H1 (cell line): ENCODE measurements around the gene CBLB. TPM values are rescaled to one million over a fixed set of nuclear protein-coding genes. Genes with fewer than 3 reads are reported as not detected.

Experiments
- CTCF ChIA-PET: fragments of 300-600 bp; sonication (Branson Sonifier 250); formaldehyde crosslinking; loops from one replicate; lab custom pipeline; 2021; ENCODE audit not compliant: partially characterized antibody; lab: Charles Lee
- POLR2A ChIA-PET: fragments of 300-600 bp; sonication (Branson Sonifier 250); formaldehyde crosslinking; loops from one replicate; lab custom pipeline; 2021; ENCODE audit warnings: inconsistent platforms; ENCODE audit not compliant: partially characterized antibody; lab: Charles Lee
- DNase-seq, 2 experiments: peaks; one replicate each; pipeline versions ENCODE4 v3.0.0 to v3.0.0-alpha.2; 2010 to 2022; ENCODE audit warnings: low spot score in 2 of 2, low read depth in 1 of 2, mixed read lengths in 1 of 2
- FAIRE-seq: peaks from 2 replicates; lab custom pipeline; 2011; peaks lifted over from hg19 to GRCh38; lab: Jason Lieb, UNC
- H2AFZ ChIP-seq: 2 replicates; pipeline ENCODE4 v1.8.1; 2012; ENCODE audit warnings: low read length, inconsistent platforms
- H2AK5ac ChIP-seq: 2 replicates; pipeline ENCODE4 v1.6.1; 2013; ENCODE audit warnings: low read depth, low read length
- H2BK120ac ChIP-seq: replicated peaks from 2 replicates; pipeline ENCODE3; 2013; ENCODE audit warnings: low read depth, low read length, inconsistent platforms
- H2BK12ac ChIP-seq: 2 replicates; pipeline ENCODE4 v1.6.1; 2013; ENCODE audit warnings: low read depth, low read length
- H2BK15ac ChIP-seq: 2 replicates; pipeline ENCODE4 v1.6.1; 2013; ENCODE audit warnings: low read length
- H2BK20ac ChIP-seq: 2 replicates; pipeline ENCODE4 v1.6.1; 2013; ENCODE audit warnings: low read length
- H2BK5ac ChIP-seq: 2 replicates; pipeline ENCODE4 v1.6.1; 2013; ENCODE audit warnings: low read depth, low read length
- H3K14ac ChIP-seq: 2 replicates; pipeline ENCODE4 v1.6.1; 2013; ENCODE audit warnings: inconsistent platforms; ENCODE audit not compliant: insufficient read length
- H3K18ac ChIP-seq: 2 replicates; pipeline ENCODE4 v1.6.1; 2013; ENCODE audit warnings: low read length; ENCODE audit errors: extremely low read depth
- H3K23ac ChIP-seq: 2 replicates; pipeline ENCODE4 v1.6.1; 2013; ENCODE audit warnings: inconsistent platforms; ENCODE audit not compliant: insufficient read length
- H3K23me2 ChIP-seq: 2 replicates; pipeline ENCODE4 v1.6.1; 2013; ENCODE audit warnings: low read depth, low read length
- H3K27ac ChIP-seq: 2 replicates; pipeline ENCODE4 v1.6.1; 2011; ENCODE audit warnings: low read depth, low read length, inconsistent platforms
- H3K27me3 ChIP-seq, 4 experiments: replicated peaks in 1 of 4; 1 replicate in 1 of 4; 2 replicates in 3 of 4; pipeline versions ENCODE4 v1.6.1 to v1.8.1; 2011 to 2013; ENCODE audit warnings: low read length in 3 of 4, mild to moderate bottlenecking in 3 of 4, inconsistent platforms in 2 of 4, mixed read lengths in 2 of 4, moderate library complexity in 1 of 4; ENCODE audit not compliant: control insufficient read depth in 3 of 4, insufficient read depth in 3 of 4; ENCODE audit errors: extremely low read depth in 1 of 4
- H3K36me3 ChIP-seq, 4 experiments: 2 replicates each; pipeline versions ENCODE4 v1.6.1 to v1.8.1; 2011 to 2013; ENCODE audit warnings: mild to moderate bottlenecking in 4 of 4, low read length in 3 of 4, moderate library complexity in 2 of 4, control low read depth in 1 of 4, inconsistent platforms in 1 of 4; ENCODE audit not compliant: insufficient read depth in 4 of 4, control insufficient read depth in 2 of 4
- H3K4ac ChIP-seq: replicated peaks from 2 replicates; pipeline ENCODE3; 2013; ENCODE audit warnings: low read length, low read depth, mixed read lengths, inconsistent platforms; ENCODE audit not compliant: insufficient read length
- H3K4me1 ChIP-seq, 4 experiments: replicated peaks in 1 of 4; 1 replicate in 1 of 4; 2 replicates in 3 of 4; pipeline versions ENCODE4 v1.6.1 to v1.8.1; 2011 to 2013; ENCODE audit warnings: low read length in 3 of 4, inconsistent platforms in 2 of 4, mixed read lengths in 1 of 4; ENCODE audit not compliant: insufficient read depth in 4 of 4, control insufficient read depth in 3 of 4
- H3K4me2 ChIP-seq, 2 experiments: 2 replicates each; pipeline versions ENCODE4 v1.6.1 to v1.8.1; 2011 to 2013; ENCODE audit warnings: low read depth in 2 of 2, low read length in 2 of 2, control low read depth in 1 of 2, inconsistent platforms in 1 of 2, mild to moderate bottlenecking in 1 of 2; ENCODE audit not compliant: insufficient read depth in 1 of 2
- H3K4me3 ChIP-seq, 4 experiments: fragments of 200-600, 300-600 bp in 1 of 4; sonication (generic), shearing (Covaris generic), sonication (Bioruptor Twin) in 1 of 4; 2 replicates each; pipeline versions ENCODE4 v1.5.1 to v1.8.1; 2011 to 2016; ENCODE audit warnings: low read length in 4 of 4, low read depth in 3 of 4, control low read depth in 2 of 4, inconsistent platforms in 2 of 4, mild to moderate bottlenecking in 2 of 4, mixed read lengths in 1 of 4, moderate library complexity in 1 of 4; ENCODE audit not compliant: insufficient read depth in 2 of 4; ENCODE audit errors: extremely low read depth in 1 of 4
- H3K56ac ChIP-seq: replicated peaks from 2 replicates; pipeline ENCODE3; 2013; ENCODE audit warnings: low read depth, mild to moderate bottlenecking, mixed read lengths, low read length, inconsistent platforms; ENCODE audit not compliant: insufficient read length
- H3K79me1 ChIP-seq: 2 replicates; pipeline ENCODE4 v1.6.1; 2013; ENCODE audit warnings: low read depth, low read length, control low read depth
- H3K79me2 ChIP-seq, 2 experiments: 2 replicates each; pipeline versions ENCODE4 v1.6.1 to v1.8.1; 2012 to 2013; ENCODE audit warnings: low read length in 2 of 2, mild to moderate bottlenecking in 2 of 2, inconsistent platforms in 1 of 2; ENCODE audit not compliant: insufficient read depth in 2 of 2, control insufficient read depth in 1 of 2
- H3K9ac ChIP-seq, 4 experiments: replicated peaks in 1 of 4; 1 replicate in 1 of 4; 2 replicates in 3 of 4; pipeline versions ENCODE4 v1.6.1 to v1.8.1; 2011 to 2013; ENCODE audit warnings: low read depth in 3 of 4, low read length in 3 of 4, control low read depth in 2 of 4, mild to moderate bottlenecking in 2 of 4, moderate library complexity in 2 of 4, inconsistent platforms in 1 of 4; ENCODE audit errors: extremely low read depth in 1 of 4
- H3K9me3 ChIP-seq, 2 experiments: 2 replicates each; pipeline versions ENCODE4 v1.6.1 to v1.8.1; 2012 to 2013; ENCODE audit warnings: mild to moderate bottlenecking in 2 of 2, moderate library complexity in 2 of 2, control low read depth in 1 of 2, inconsistent platforms in 1 of 2, low read depth in 1 of 2, low read length in 1 of 2, mixed read lengths in 1 of 2; ENCODE audit not compliant: insufficient read depth in 2 of 2
- H4K20me1 ChIP-seq, 2 experiments: replicated peaks in 1 of 2; 2 replicates each; pipeline versions ENCODE3 to v1.8.1; 2011 to 2013; ENCODE audit warnings: inconsistent platforms in 2 of 2, low read length in 2 of 2, mild to moderate bottlenecking in 1 of 2; ENCODE audit not compliant: insufficient read depth in 2 of 2, control insufficient read depth in 1 of 2
- H4K5ac ChIP-seq: 2 replicates; pipeline ENCODE4 v1.6.1; 2013; ENCODE audit warnings: low read length, low read depth, mixed read lengths, inconsistent platforms; ENCODE audit not compliant: insufficient read length
- H4K8ac ChIP-seq: 2 replicates; pipeline ENCODE4 v1.8.0; 2013; ENCODE audit warnings: mild to moderate bottlenecking, moderate library complexity, low read length, inconsistent platforms; ENCODE audit not compliant: insufficient read depth; ENCODE audit errors: extremely low read depth
- H4K91ac ChIP-seq: replicated peaks from 2 replicates; pipeline ENCODE3; 2013; ENCODE audit warnings: low read length, mixed read lengths, inconsistent platforms; ENCODE audit not compliant: insufficient read length
- CTBP2 ChIP-seq: IDR thresholded peaks from 2 replicates; pipeline ENCODE4 v1.7.0; 2011; ENCODE audit warnings: borderline replicate concordance, mild to moderate bottlenecking, moderate library complexity, mixed read lengths, low read length; ENCODE audit not compliant: insufficient read depth, insufficient read length
- GTF2F1 ChIP-seq: IDR thresholded peaks from 2 replicates; pipeline ENCODE4 v1.6.1; 2012; ENCODE audit warnings: low read depth, low read length, improper control_type of control experiment, borderline replicate concordance
- MAFK ChIP-seq: IDR thresholded peaks from 2 replicates; pipeline ENCODE4 v1.6.1; 2012; ENCODE audit warnings: low read depth, mild to moderate bottlenecking, improper control_type of control experiment, low read length
- polyA plus RNA-seq, 7 experiments: library from polyadenylated mRNA; depleted of rRNA in 3 of 7; stranded (reverse) in 5 of 7; unstranded in 2 of 7; fragments of >200 nt in 5 of 7; fragments of 200-250 nt in 2 of 7; gene quantifications; 1 replicate in 5 of 7; 2 replicates in 1 of 7; 4 replicates in 1 of 7; pipeline versions ENCODE4 v1.2.1 to v1.2.3, GENCODE V29; 2011 to 2013; ENCODE audit warnings: missing spikeins in 2 of 7, mixed read lengths in 2 of 7
- total RNA-seq: library from RNA; stranded (reverse); fragmentation: NEBNext Ultra II Directional; extraction: Animal tissue kit (Norgen Biotek cat#: 25700); gene quantifications from 2 replicates; pipeline ENCODE4 v1.2.1, GENCODE V29; 2021

Gene CBLB
- total and polyA plus RNA-seq, 2 of the 8 experiments (the other 6 are each of a cell fraction or from before 2014, with no cell fraction given), result 14.5 to 26.0 TPM

DNA sequence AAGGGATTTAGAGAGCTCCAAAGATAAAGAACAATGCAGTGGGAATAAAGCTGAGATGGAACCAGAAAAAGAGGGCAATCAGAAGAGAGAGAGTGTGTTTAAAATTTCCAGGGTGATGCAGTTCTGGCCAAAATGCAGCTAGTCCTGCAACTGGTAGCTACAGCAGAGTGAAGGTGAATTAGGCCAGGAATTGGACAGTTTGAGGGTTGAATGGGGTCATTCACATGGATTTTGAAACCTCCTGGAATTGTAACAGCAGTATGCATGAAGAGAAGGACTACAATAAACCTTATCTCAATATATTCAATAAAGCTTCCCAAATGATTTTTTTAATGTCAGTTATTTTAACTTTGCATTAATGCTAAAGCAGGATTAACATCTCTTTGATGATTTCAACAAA is 85.2 kb downstream of the CBLB start:
- no peaks in the 10 kb centered on the region for H3K4me1 ChIP-seq
- no peaks in the 10 kb centered on the region for H3K9me3 ChIP-seq
- H3K4me3 ChIP-seq, result no peak overlapping the region
- ChIA-PET CTCF (no interaction called here), POLR2A (no interaction called here)
- H3K79me2 ChIP-seq, result peaks cover 0 to 14% of the 10 kb centered on the region in 2 experiments; a peak in 2 of 4 replicates
- no peak overlapping the region for H3K27ac ChIP-seq
- no peak overlapping the region for H2AK5ac ChIP-seq
- H4K5ac ChIP-seq, result no peak overlapping the region
- TF ChIP-seq GTF2F1 (no peak), MAFK (no peak), CTBP2 (no peak)
- FAIRE-seq, result no peak
- no peak overlapping the region for H2BK5ac ChIP-seq
- no peak overlapping the region for H4K91ac ChIP-seq
- H3K36me3 ChIP-seq, result no peaks in the 10 kb centered on the region
- H2AFZ ChIP-seq, result no peak overlapping the region
- no peak overlapping the region for H2BK20ac ChIP-seq
- DNase-seq, result no peak
- H3K4ac ChIP-seq, result no peak overlapping the region
- H3K79me1 ChIP-seq, result no peaks in the 10 kb centered on the region
- H3K23ac ChIP-seq, result no peak overlapping the region
- H2BK120ac ChIP-seq, result no peak overlapping the region
- no peak overlapping the region for H3K4me2 ChIP-seq
- no peak overlapping the region for H2BK12ac ChIP-seq
- H3K56ac ChIP-seq, result no peak overlapping the region
- H3K23me2 ChIP-seq, result no peaks in the 10 kb centered on the region
- no peaks in the 10 kb centered on the region for H4K20me1 ChIP-seq
- H3K27me3 ChIP-seq, result no peaks in the 10 kb centered on the region
- H3K18ac ChIP-seq, result no peak overlapping the region
- no peak overlapping the region for H3K14ac ChIP-seq
- no peak overlapping the region for H2BK15ac ChIP-seq
- no peak overlapping the region for H4K8ac ChIP-seq
- H3K9ac ChIP-seq, result no peak overlapping the region
